Fibroblast of lung (primary cell): ENCODE data around the gene PLA2G4C.
"Not testable (repeated sequence)": the region's sequence is repeated elsewhere in the genome, so short reads cannot be mapped to it uniquely, and the experiment has no call there.

Experiments
- CTCF ChIP-seq, 2 donors: IDR thresholded peaks in 1 of 2; conservative IDR thresholded peaks in 1 of 2; 1 replicate in 1 of 2; 2 replicates in 1 of 2; pipeline ENCODE4 v1.5.1; 2011 to 2012; ENCODE audit warnings: low read length in 2 of 2, control low read depth in 1 of 2, inconsistent platforms in 1 of 2, low read depth in 1 of 2, mild to moderate bottlenecking in 1 of 2
- EZH2 ChIP-seq: IDR thresholded peaks from 2 replicates; pipeline ENCODE4 v1.5.1; 2012; ENCODE audit warnings: low read length, control low read depth, mild to moderate bottlenecking; ENCODE audit errors: missing control alignments

DNA sequence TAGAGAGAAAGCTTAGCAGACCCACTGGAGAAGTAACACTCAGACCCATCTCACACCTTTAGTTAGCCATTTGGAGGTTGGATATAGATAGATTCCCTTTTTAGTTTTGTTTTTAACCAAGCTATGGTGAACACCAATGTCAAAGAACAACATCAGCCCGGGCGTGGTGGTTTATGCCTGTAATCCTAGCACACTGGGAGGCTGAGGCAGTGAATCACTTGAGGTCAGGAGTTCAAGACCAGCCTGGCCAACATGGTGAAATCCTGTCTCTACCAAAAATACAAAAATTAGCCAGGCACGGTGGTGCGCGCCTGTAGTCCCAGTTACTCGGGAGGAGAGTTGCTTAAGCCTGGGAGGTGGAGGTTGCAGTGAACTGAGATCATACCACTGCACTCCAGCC is 21.6 kb downstream of the PLA2G4C start:
- TF ChIP-seq CTCF (conservative IDR thresholded peaks at IDR 0.05 in 1 of 2, IDR thresholded peaks at IDR 0.05 in 1 of 2; ENCODE audit: low read depth in 1 of 2, low read length in 2 of 2); EZH2: not testable (repeated sequence)
